ENCODE measurements around the gene WAPL.

The WAPL gene

GRCh38 chr10:86461963-86462804 is 59.4 kb downstream of the WAPL start:
- no peak for DNase-seq

DNA sequence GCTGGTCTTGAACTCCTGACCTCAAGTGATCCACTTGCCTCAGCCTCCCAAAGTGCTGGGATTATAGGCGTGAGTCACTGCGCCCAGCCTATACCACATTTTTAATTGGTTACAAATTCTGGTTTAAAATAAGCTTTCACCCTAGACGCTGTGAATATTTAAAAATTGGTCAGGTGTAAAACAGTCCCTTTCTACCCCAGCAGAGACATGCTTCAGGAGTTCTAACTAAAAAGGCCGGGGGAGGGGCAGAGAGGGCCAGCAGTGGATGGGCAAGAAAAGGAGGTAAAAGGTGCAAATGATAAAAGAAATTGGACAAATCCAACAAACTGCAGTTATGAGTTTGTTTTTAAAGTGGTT is 70.0 kb downstream of the WAPL start:
- DNase-seq: no peak

DNA sequence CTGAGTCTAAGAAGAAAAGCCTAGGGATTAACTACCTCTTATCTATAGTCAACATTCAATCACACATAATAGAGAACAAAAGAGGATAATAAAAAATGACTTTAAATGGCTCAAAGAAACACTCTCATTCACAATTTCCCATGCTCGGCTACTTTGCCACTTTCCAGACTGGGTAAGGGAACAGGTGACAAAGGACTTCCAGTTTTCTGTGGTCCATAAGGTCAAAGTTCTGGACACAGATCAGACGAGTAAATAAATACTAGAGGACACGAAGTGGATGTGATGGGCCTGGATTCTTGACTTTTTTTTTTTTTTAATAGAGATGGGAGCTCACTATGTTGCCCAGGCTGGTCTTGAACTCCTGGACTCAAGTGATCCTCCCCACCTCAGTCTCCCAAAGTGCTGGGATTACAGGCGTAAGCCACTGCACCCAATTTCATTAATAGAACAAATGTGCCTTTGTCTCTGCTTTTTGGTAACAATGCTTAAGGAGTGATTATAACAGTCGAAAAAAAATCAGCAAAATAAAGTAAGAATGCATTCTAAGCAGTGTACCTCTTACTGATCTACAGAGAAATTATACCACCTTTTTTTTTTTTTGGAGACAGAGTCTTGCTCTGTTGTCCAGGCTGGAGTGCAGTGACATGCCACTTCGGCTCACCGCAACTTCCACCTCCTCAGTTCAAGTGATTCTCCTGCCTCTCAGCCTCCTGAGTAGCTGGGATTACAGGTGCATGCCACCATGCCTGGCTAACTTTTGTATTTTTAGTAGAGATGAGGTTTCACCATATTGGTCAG is 70.6 kb downstream of the WAPL start:
- DNase-seq: no peak

GRCh38 chr10:86449926-86450558 is 71.5 kb downstream of the WAPL start:
- no peak for DNase-seq

- DNase-seq: no peak
These were observed 74.2 kb downstream of the WAPL start for GRCh38 chr10:86447432-86447831.

- no peak for DNase-seq
These were observed 74.6 kb downstream of the WAPL start for GRCh38 chr10:86446987-86447386.

- no peak for DNase-seq
These were observed 75.2 kb downstream of the WAPL start for GRCh38 chr10:86446440-86446839.

GRCh38 chr10:86443936-86444335 is 77.7 kb downstream of the WAPL start:
- DNase-seq: no peak

DNA sequence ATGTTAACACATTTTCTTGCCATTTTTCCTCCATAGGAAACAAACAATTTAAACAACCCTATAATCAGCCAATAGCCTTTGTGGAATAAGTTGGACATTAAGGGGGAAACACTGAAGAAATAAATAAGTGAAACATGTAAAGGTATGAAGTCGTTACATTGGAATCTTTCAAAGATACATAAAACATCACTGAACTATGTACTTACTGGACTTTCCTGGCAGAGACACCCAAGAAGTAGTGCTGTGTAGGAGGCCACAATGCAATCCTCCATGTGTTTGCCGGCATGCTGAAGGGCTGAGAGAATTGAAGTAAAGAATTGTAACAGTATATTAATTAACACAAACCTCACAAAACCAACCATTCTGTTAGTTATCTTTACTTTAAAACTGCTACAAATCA is 78.5 kb downstream of the WAPL start:
- DNase-seq: no peak

GRCh38 chr10:86440874-86441843 is 80.4 kb downstream of the WAPL start:
- DNase-seq: no peak

DNA sequence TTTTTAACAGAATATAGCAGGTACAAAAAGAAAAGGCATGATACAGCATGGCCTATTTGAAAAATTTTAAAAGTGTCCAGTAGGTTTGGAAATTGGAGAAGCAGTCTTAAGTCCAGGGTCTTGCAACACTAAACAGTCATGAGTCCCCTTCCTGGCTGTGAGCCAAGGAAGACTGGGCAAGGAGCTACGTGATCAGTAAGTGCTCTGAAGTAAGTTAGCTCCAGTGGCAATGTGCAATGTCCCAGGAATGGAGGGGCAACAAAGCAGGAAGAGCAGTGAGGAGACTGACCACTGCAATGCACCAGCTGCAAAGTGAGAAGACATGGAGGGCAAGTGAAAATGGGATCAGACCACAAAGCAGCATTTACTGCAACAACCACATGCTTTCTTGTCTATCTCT is 82.0 kb downstream of the WAPL start:
- DNase-seq: peak; percentile 38

DNA sequence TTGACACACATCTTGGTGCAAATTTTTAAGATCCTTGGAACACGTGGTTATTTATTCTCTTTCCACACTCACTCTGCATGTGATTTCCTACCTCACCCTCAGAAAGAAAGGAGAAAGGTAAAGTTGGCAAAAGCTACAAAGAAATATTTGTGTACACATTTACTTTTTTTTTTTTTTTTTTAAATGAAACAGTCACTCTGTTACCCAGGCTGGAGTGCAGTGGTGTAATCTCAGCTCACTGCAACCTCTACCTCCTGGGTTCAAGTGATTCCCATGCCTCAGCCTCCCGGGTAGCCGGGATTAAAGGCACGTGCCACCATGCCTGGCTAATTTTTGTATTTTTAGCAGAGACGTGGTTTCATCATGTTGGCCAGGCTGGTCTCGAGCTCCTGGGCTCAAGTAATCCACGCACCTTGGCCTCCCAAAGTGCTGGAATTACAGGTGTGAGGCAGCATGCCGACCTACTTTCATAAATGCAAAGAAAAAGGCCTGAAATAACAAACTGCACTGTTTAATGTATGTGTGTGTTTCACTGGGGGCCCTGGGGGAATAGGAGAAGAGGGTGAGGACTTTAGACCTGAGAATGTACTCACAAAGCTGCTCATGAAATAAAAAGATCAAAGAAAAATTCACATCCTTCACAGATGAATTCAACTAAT is 83.4 kb downstream of the WAPL start:
- DNase-seq: no peak

- DNase-seq: no peak
These were observed 84.1 kb downstream of the WAPL start for GRCh38 chr10:86437447-86437846.

GRCh38 chr10:86436963-86437362 is 84.6 kb downstream of the WAPL start:
- DNase-seq: no peak

DNA sequence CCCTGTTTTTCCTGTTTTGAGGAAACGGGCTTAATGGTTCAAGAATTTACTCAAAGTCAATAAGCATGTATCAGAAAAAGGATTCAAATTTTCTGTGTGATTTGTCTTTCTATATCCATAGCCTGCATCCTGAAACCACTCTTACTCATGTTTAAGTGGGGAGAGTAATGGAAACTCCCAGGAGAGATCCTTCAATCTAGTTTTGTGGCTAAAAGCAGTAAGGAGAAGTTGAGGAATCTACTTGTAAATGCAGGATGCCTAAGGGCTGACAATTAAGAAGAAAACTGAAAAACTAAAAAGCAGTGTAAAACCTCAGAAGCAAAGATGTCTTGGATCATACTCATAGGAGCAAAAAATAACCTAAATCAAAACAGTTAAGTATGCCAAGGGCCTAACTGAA is 86.9 kb downstream of the WAPL start:
- DNase-seq: no peak

GRCh38 chr10:86423739-86424138 is 97.9 kb downstream of the WAPL start:
- no peak for DNase-seq

- DNase-seq: no peak
These were observed 102.5 kb downstream of the WAPL start for GRCh38 chr10:86419101-86419500.

DNA sequence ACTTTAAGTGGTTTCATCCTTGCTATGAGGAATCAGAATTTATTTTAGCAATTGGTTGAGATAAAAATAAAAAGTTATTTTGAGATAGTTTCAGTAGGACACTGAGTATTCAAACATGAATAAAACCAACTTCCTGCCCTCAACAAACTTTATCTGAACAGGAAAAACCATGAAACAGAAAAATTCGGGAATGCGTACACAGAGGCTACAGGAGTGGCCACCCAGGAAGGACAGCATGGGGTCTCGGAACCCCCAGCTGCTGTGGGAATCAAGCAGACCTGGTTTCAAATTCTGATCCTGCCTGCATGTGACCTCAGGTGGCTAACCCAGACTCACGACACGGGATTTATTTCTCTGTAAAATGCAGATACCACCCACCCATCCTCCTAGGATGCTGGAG is 106.0 kb downstream of the WAPL start:
- no peak for DNase-seq

DNA sequence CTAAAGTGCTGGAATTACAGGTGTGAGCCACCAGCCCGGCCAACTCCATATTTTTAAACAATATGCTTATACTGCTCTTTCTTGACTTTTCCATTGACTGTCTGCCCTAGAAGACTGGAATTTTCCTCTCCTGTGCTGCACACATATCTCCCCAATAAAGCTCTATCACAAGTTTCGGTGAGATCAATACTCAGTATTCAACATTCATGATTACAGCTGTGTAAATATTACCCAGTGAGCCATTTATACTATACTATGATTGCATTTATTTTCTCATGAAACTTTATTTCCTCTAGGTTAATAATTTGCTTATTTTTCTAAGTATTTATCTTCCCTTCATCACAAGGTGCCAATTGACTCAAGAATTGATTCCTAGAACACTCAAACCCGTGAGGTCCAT is 106.5 kb downstream of the WAPL start:
- no peak for DNase-seq

DNA sequence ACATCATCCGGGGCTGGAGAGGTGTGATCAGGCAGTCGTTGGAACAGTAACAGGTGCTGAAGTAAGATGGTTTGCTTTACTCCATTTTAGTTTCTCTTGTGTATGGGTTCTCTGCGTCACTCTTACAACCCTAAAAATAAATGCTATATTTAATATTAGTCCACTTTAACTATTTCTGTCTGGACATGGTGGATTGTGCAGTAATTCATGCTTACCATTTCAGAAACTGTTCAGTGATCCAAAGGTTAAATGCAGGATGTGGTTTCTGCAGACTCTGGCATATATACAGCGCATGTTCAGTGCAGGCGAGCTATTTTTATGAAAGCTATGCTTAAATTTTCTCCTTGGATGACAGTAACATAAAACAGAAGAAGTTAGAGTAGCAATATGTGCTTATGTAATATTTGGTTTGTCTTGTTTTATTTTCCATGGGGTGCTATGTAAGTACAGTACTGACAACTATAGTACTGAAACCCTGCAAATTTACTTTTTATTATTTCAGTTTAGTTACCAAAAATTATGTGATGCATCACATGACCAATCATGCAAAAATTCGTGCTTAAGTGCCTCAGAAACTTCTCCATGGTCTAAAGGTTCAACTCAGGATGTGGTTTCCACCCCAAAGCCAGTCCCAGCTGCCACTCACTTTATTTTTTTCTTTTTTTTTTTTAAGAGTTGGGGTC is 108.4 kb downstream of the WAPL start:
- no peak for DNase-seq

DNA sequence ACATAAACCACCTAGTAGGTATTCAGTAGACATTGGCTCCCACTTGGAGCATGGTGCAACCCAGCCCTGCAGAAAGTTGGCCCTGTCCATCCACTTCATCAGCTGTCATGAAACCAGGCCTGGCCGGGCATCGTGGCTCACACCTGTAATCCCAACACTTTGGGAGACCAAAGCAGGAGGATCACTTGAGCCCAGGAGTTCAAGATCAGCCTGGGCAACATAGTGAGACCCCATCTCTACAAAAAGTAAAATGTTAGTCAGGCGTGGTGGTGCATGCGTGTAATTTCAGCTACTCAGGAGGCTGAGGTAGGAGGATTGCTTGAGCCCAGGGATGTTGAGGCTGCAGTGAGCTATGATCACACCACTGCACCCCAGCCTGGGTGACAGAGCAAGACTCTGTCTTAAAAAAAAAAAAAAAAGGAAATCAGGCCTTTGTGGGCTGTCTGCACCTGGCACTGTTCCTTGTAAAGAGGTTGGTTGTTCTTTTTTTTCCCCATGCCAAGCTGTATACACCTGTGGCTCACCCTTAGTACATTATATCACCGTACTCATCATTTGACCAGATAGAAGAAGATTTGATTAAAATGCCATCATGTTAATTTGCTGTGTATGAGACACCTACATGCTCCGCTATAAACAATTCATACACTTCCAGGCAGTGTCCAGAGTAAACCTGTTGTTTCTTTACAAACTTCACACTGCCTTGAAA is 109.6 kb downstream of the WAPL start:
- DNase-seq: no peak
